Measurements from ENCODE around the gene COX14. TPM values are rescaled to one million over a fixed set of nuclear protein-coding genes. Genes with fewer than 3 reads are reported as not detected.

The COX14 gene
- total RNA-seq, 1 donor from 2014 or later = 22.7 TPM

DNA sequence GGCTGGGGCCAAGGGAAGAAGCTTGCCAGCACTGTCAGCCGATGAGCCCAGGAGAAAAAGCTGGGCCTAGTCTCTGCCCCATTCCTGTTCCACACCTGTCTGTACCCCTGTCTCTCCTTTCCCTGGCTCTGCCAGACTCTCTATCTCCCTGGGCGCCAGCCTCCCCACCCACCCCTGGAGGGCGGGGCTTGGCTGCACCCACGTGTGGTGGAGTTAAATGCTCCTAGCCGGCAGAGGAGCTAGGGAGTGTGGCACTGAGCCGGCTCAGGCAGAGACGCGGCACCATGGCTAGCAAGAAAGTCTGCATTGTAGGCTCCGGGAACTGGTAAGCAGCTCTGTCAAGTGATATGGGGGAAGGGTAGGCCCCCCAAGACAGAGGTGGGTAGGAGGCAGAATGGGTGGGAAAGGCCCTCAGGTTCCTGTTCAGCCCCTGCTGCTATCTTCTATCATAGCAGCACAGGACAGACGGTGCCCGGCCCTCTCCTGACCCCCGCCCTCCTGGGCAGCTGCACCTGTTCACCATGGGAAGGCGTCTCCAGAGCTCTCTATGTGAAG is 8.2 kb upstream of the COX14 start, which contains the start of gene GPD1:
GPD1 (plus strand) TSS at position 242 of the 555 bp plus-strand sequence; CDS start at position 285, 43 bp downstream.
- Histone ChIP-seq H2AFZ (replicated peaks) (no peak within 1 kb of the TSS), H3K4me1 (peaks cover 8% of the 10 kb centered on the region)

DNA sequence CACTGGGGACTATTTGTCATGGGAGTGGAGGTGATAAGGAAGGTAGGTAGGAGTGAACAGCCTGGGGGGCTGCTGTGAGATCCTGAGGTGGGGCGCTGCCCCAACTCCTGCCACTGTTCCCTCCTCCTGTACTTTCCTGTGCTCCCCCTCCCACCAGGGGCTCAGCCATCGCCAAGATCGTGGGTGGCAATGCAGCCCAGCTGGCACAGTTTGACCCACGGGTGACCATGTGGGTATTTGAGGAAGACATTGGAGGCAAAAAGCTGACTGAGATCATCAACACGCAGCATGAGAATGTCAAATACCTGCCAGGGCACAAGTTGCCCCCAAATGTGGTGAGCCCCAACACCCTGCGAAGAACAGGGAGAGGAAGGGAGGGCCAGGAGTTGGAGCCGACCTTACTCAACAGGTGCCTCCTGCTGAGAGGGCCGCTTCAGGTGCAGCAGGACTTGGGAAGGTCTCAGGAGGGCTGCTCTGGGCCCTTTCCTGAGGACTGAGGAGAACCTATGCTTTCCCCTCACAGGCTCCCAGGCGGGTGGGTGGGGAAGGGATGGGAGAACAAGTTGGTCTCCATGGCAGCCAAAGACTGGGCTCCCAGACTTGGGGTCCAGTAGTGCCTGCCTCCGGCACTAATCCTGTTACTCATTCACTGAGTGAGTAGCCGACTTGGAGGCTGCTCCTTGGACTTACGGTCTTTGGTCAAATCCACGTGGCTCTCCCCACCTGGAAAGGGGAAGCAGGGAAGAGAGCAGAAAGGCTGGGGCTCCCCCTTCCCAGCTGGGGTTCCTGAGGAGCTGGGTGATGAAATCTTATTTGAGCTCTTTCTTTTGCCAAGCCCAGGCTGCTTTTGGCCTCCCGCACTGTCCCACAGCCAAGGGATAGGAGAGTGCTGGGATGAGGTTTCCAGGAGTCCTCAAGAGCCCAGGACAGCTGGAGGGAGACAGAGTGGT is 7.3 kb upstream of the COX14 start:
- peaks cover 10% of the 10 kb centered on the region for H4K20me1 ChIP-seq (ENCODE audit: low read depth)
- DNase-seq (ENCODE audit: low spot score) = no peak
- H3K9ac ChIP-seq = no peak overlapping the region
- H3K79me2 ChIP-seq (ENCODE audit: low read depth) = no peaks in the 10 kb centered on the region
- peaks cover 11% of the 10 kb centered on the region for H3K27me3 Mint-ChIP-seq (ENCODE audit: insufficient read depth, low read depth)
- peak overlapping the region; percentile 82 for H3K27ac Mint-ChIP-seq
- TF ChIP-seq EZH2phosphoT487 (IDR thresholded peaks at IDR 0.05) (no peak), EZH2 (IDR thresholded peaks at IDR 0.05) (no peak), CTCF (IDR thresholded peaks at IDR 0.05) (no peak)
- H3K36me3 ChIP-seq = no peaks in the 10 kb centered on the region
- H3K4me1 Mint-ChIP-seq = peaks cover 41% of the 10 kb centered on the region
- peaks cover 23% of the 10 kb centered on the region for H3F3A ChIP-seq (ENCODE audit: low read depth)
- H3K9me3 ChIP-seq (ENCODE audit: low read depth) = no peaks in the 10 kb centered on the region
- H3K4me1 ChIP-seq = peaks cover 10% of the 10 kb centered on the region
- no peaks in the 10 kb centered on the region for H3K9me3 Mint-ChIP-seq
- H3K4me2 ChIP-seq = no peak overlapping the region
- H3K36me3 Mint-ChIP-seq = peaks cover 7% of the 10 kb centered on the region
- H2AFZ ChIP-seq (replicated peaks) = no peak overlapping the region
- H3K4me3 ChIP-seq = no peak overlapping the region
- H3K4me3 Mint-ChIP-seq = no peak overlapping the region
- H3K27me3 ChIP-seq = no peaks in the 10 kb centered on the region
- no peak overlapping the region for H3K27ac ChIP-seq

More for the DNA sequence above, 8.2 kb upstream of the COX14 start, which contains the start of gene GPD1:
- H3K9ac ChIP-seq = no peak within 1 kb of the TSS
- Mint-ChIP-seq H3K27ac (peak within 1 kb of the TSS; percentile 37), H3K4me1 (peaks cover 35% of the 10 kb centered on the region), H3K27me3 (ENCODE audit: insufficient read depth, low read depth) (peaks cover 7% of the 10 kb centered on the region), H3K9me3 (no peaks in the 10 kb centered on the region), H3K4me3 (no peak within 1 kb of the TSS), H3K36me3 (peaks cover 16% of the 10 kb centered on the region)
- H3F3A ChIP-seq (ENCODE audit: low read depth) = peaks cover 31% of the 10 kb centered on the region
- no peak within 1 kb of the TSS for H3K4me2 ChIP-seq
- DNase-seq (ENCODE audit: low spot score) = peak; percentile 68
- H3K4me3 ChIP-seq = no peak within 1 kb of the TSS
- H3K9me3 ChIP-seq (ENCODE audit: low read depth) = no peaks in the 10 kb centered on the region
- TF ChIP-seq CTCF (IDR thresholded peaks at IDR 0.05) = no peak
- no peaks in the 10 kb centered on the region for H3K27me3 ChIP-seq
- no peaks in the 10 kb centered on the region for H3K79me2 ChIP-seq (ENCODE audit: low read depth)
- no peak within 1 kb of the TSS for H3K27ac ChIP-seq
- H4K20me1 ChIP-seq (ENCODE audit: low read depth) = peaks cover 10% of the 10 kb centered on the region
- H3K36me3 ChIP-seq = no peaks in the 10 kb centered on the region

GRCh38 chr12:50105913-50106450 is 6.1 kb upstream of the COX14 start:
- no peak for DNase-seq (ENCODE audit: low spot score)
- peaks cover 11% of the 10 kb centered on the region for H3K27me3 Mint-ChIP-seq (ENCODE audit: insufficient read depth, low read depth)
- peaks cover 3% of the 10 kb centered on the region for H4K20me1 ChIP-seq (ENCODE audit: low read depth)
- H3K79me2 ChIP-seq (ENCODE audit: low read depth) = no peaks in the 10 kb centered on the region
- H3K4me1 ChIP-seq = peaks cover 23% of the 10 kb centered on the region
- H3K4me3 ChIP-seq = no peak overlapping the region
- H3K27me3 ChIP-seq = no peaks in the 10 kb centered on the region
- no peak overlapping the region for H2AFZ ChIP-seq (replicated peaks)
- peak overlapping the region; percentile 86 for H3K27ac Mint-ChIP-seq
- H3K27ac ChIP-seq = no peak overlapping the region
- peaks cover 23% of the 10 kb centered on the region for H3F3A ChIP-seq (ENCODE audit: low read depth)
- no peak overlapping the region for H3K4me3 Mint-ChIP-seq
- no peaks in the 10 kb centered on the region for H3K9me3 Mint-ChIP-seq
- H3K36me3 ChIP-seq = no peaks in the 10 kb centered on the region
- H3K9me3 ChIP-seq (ENCODE audit: low read depth) = no peaks in the 10 kb centered on the region
- H3K4me2 ChIP-seq = no peak overlapping the region
- no peak overlapping the region for H3K9ac ChIP-seq
- TF ChIP-seq CTCF (IDR thresholded peaks at IDR 0.05) (no peak), EZH2 (IDR thresholded peaks at IDR 0.05) (no peak), EZH2phosphoT487 (IDR thresholded peaks at IDR 0.05) (no peak)
- H3K4me1 Mint-ChIP-seq = peaks cover 53% of the 10 kb centered on the region
- peaks cover 3% of the 10 kb centered on the region for H3K36me3 Mint-ChIP-seq

Data from neural progenitor cell (in vitro differentiated cells).